GM18526 (cell line): Measurements from ENCODE around the gene FYN.

Experiments
- POLR2A ChIP-seq: IDR thresholded peaks from 3 replicates; pipeline ENCODE4 v1.6.1; 2011; ENCODE audit not compliant: insufficient read length; ENCODE audit errors: extremely low read depth

Gene FYN

GRCh38 chr6:111829998-111830397 is 43.3 kb downstream of the FYN start:
- TF ChIP-seq POLR2A = no peak

- no peak for TF ChIP-seq POLR2A
Measured at GRCh38 chr6:111829581-111829980, 43.7 kb downstream of the FYN start.

- TF ChIP-seq POLR2A = no peak
Measured at GRCh38 chr6:111828809-111829208, 44.4 kb downstream of the FYN start.

- TF ChIP-seq POLR2A = no peak
Measured at GRCh38 chr6:111825439-111826086, 47.7 kb downstream of the FYN start.

GRCh38 chr6:111824608-111825337 is 48.5 kb downstream of the FYN start:
- TF ChIP-seq POLR2A = no peak

GRCh38 chr6:111823831-111824607 is 49.2 kb downstream of the FYN start:
- TF ChIP-seq POLR2A = no peak

GRCh38 chr6:111823012-111823411 is 50.2 kb downstream of the FYN start:
- no peak for TF ChIP-seq POLR2A

GRCh38 chr6:111819458-111819857 is 53.8 kb downstream of the FYN start:
- TF ChIP-seq POLR2A = no peak

- no peak for TF ChIP-seq POLR2A
Measured at GRCh38 chr6:111818539-111819226, 54.6 kb downstream of the FYN start.

- no peak for TF ChIP-seq POLR2A
Measured at GRCh38 chr6:111817451-111818120, 55.7 kb downstream of the FYN start.

- TF ChIP-seq POLR2A = no peak
Measured at GRCh38 chr6:111813677-111814310, 59.5 kb downstream of the FYN start.

GRCh38 chr6:111813237-111813636 is 60.0 kb downstream of the FYN start:
- no peak for TF ChIP-seq POLR2A

- no peak for TF ChIP-seq POLR2A
Measured at GRCh38 chr6:111812060-111813038, 60.9 kb downstream of the FYN start.
